Uterus (tissue), 4 donors: ENCODE data around the gene TICRR. TPM values are rescaled to one million over a fixed set of nuclear protein-coding genes. Genes with fewer than 3 reads are reported as not detected.

ENCODE experiments used
- DNase-seq, 2 donors: peaks; one replicate each; pipeline ENCODE4 v3.0.0-alpha.2; 2019 to 2020
- H3K27ac ChIP-seq, 2 donors: fragments of 200-600 bp; sonication (generic); 1 replicate in 1 of 2; 2 replicates in 1 of 2; pipeline ENCODE4 v1.5.1; 2016 to 2018
- H3K27me3 ChIP-seq, 2 donors: fragments of 200-600 bp; sonication (generic); one replicate each; pipeline ENCODE4 v1.5.1; 2018 to 2019; ENCODE audit warnings: control low read depth in 1 of 2
- H3K36me3 ChIP-seq, 2 donors: fragments of 200-600 bp; sonication (generic); one replicate each; pipeline ENCODE4 v1.5.1; 2019; ENCODE audit warnings: control low read depth in 1 of 2
- H3K4me1 ChIP-seq, 2 donors: fragments of 200-600 bp; sonication (generic); one replicate each; pipeline ENCODE4 v1.5.1; 2018 to 2019; ENCODE audit warnings: control low read depth in 1 of 2
- H3K4me3 ChIP-seq, 2 donors: fragments of 200-600 bp; sonication (generic); 1 replicate in 1 of 2; 2 replicates in 1 of 2; pipeline ENCODE4 v1.5.1; 2018 to 2019; ENCODE audit warnings: mild to moderate bottlenecking in 1 of 2
- H3K9me3 ChIP-seq, 2 donors: fragments of 200-600 bp; sonication (generic); one replicate each; pipeline ENCODE4 v1.5.1; 2019; ENCODE audit warnings: control low read depth in 1 of 2
- CTCF ChIP-seq, 4 experiments: fragments of 200-600 bp in 2 of 4; fragments of 450-650 bp in 2 of 4; sonication (generic) in 2 of 4; IDR thresholded peaks; one replicate each; pipeline ENCODE4 v1.5.1; 2016 to 2019; ENCODE audit warnings: antibody characterized with exemption in 4 of 4, mild to moderate bottlenecking in 2 of 4, moderate library complexity in 1 of 4
- POLR2A ChIP-seq, 2 donors: fragments of 450-650 bp; IDR thresholded peaks; one replicate each; pipeline ENCODE4 v1.6.1; 2016; ENCODE audit warnings: antibody characterized with exemption in 2 of 2, mild to moderate bottlenecking in 1 of 2, moderate library complexity in 1 of 2
- intact Hi-C: fragments of 100-400 bp; cut with DNase I; formaldehyde crosslinking; loops from one replicate; pipeline ENCODE4 v1.15.1; 2023; ENCODE audit warnings: low total_unique reads
- total RNA-seq, 4 donors: library from RNA; depleted of rRNA in 3 of 4; stranded (reverse); fragments of >200 nt in 3 of 4; gene quantifications; one replicate each; pipeline versions ENCODE4 v1.1.0 to v1.2.4, GENCODE V29; 2014 to 2023
- donor health status: DM: yes; HTN: yes; CAD: no.

Gene TICRR
- total RNA-seq, 4 donors from 2014 or later: under 0.01 to 3.7 TPM; not detected in 2

DNA sequence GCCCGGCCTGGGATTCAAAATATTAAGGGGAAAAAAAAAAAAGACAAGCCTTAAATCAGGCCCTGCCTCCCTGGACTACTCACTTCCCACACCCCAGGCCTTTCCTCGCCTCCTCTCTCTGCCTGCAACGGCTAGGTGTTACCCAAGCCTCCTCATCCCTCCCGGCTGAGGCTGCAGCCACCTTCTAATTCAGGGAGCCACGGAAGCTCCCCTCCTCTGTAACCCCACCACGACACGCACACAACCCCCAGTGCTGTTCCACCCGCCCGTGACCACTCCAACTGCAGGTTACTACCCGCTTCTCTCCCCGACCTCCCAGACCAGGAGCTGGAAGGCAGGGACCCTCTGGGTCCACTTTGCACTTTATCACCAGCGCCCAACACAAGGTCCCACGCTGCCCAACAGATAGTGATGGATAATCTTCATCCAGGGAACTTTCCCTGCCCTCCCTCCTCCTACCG lies 79.1 kb downstream of the TICRR start:
- Histone ChIP-seq H3K4me1 (no peaks in the 10 kb centered on the region), H3K9me3 (no peaks in the 10 kb centered on the region), H3K36me3 (no peaks in the 10 kb centered on the region), H3K4me3 (peak overlapping the region; percentile 61 to 67), H3K27ac (peak overlapping the region in 1 of 2 donors; percentile 50), H3K27me3 (no peaks in the 10 kb centered on the region)
- intact Hi-C loops: no loop called here
- DNase-seq: no peak
- TF ChIP-seq CTCF (IDR thresholded peaks at IDR 0.05): no peak
- no peak for TF ChIP-seq POLR2A (IDR thresholded peaks at IDR 0.05)

DNA sequence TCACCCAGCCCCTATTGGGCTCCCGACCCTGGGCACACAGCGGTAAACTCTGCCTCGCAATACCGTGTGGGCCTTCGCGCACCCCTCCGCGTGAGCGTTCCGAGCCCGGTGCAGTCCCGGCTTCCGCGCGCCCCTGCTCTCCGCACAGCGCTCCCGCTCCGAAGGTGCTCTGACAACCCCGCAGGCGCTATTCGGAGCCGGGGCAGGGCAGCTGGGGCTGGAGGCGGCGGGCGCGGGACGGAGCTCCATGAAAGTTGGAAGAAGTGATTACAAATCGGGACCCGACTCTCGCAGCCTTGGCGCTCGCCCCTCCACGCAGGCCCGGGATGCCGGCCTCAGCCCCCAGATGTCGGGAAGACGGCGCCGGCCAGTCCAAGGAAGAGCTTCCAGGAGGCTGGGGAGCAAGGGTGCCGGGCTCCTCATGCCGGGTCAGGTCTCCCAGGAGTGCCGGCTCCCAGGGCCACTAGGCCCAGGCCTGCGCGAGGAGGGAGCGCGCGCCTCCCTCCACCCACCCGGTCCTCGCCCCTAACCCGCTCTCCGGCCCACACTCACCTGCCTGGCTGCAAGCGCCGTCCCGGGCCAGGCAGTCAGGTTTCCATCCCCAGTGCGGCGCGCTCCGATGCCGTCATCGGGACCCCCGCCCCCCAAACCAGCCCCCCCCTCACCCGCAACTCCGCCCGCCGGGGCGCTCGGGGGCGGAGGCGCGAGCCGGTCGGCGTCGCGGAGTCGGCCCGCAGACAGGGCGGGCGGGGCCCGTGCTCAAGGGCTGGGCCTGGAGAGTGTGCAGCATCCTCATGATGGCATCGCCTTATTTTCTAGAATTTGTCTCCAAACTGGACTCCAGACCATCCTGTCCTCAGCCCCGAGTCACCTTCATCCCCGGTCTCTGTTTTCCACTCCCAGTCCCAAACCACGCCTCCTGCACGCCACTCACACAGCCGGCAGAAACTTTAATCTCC lies 79.9 kb downstream of the TICRR start, which contains the start of gene KIF7:
Gene KIF7, minus strand, starts transcription at position 621 of the 959 bp plus-strand sequence. CDS start 2,537 bp downstream, outside the sequence.
- peak in 1 of 2 donors; percentile 15 for TF ChIP-seq POLR2A (IDR thresholded peaks at IDR 0.05)
- no peak for TF ChIP-seq CTCF (IDR thresholded peaks at IDR 0.05)
- intact Hi-C loops: no loop called here
- H3K27me3 ChIP-seq: no peaks in the 10 kb centered on the region

DNA sequence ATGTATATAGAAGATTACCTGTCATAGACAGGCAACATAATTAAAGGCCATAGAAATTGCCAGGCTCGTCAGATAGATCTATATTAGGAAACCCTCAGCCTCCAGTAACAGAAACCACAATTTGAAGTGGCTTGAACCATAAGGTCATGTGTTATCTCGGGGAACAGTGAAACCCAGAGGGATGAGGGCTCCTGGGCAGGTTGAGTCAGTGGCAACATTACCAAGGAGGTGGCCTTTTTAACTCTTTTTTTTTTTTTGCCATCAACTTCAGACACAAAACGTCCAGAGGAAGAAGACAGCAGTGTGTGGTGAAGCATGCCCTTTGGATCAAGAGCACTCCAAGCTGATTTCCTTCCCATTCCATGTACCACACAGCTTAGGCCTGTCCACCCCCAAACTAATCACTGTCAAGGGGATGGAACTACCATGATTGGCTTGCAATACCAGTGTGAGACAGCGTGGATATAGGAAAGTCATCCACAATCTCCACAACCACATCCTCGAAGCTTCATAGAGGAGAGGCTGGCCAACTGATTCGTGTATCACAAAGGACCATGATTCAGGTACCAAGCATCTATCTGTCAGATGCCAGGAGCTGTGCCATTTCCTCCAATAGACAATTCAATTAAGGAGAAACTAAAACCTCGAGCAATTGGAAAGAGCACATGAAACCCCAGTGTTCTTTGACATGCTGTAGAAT lies 81.0 kb downstream of the TICRR start:
- DNase-seq: no peak
- no peaks in the 10 kb centered on the region for H3K4me1 ChIP-seq
- no peak overlapping the region for H3K4me3 ChIP-seq
- H3K27me3 ChIP-seq: no peaks in the 10 kb centered on the region
- H3K27ac ChIP-seq: no peak overlapping the region
- TF ChIP-seq CTCF (IDR thresholded peaks at IDR 0.05): no peak
- no peak for TF ChIP-seq POLR2A (IDR thresholded peaks at IDR 0.05)
- H3K36me3 ChIP-seq: no peaks in the 10 kb centered on the region
- H3K9me3 ChIP-seq: no peaks in the 10 kb centered on the region
- intact Hi-C loops: no loop called here

More for the DNA sequence above, 79.9 kb downstream of the TICRR start, which contains the start of gene KIF7:
- Histone ChIP-seq H3K4me1 (no peaks in the 10 kb centered on the region), H3K4me3 (peak within 1 kb of the TSS; percentile 61 to 67), H3K9me3 (no peaks in the 10 kb centered on the region), H3K36me3 (no peaks in the 10 kb centered on the region), H3K27ac (peak within 1 kb of the TSS; percentile 50 to 65)
- DNase-seq: peak in 1 of 2 donors; percentile 59

DNA sequence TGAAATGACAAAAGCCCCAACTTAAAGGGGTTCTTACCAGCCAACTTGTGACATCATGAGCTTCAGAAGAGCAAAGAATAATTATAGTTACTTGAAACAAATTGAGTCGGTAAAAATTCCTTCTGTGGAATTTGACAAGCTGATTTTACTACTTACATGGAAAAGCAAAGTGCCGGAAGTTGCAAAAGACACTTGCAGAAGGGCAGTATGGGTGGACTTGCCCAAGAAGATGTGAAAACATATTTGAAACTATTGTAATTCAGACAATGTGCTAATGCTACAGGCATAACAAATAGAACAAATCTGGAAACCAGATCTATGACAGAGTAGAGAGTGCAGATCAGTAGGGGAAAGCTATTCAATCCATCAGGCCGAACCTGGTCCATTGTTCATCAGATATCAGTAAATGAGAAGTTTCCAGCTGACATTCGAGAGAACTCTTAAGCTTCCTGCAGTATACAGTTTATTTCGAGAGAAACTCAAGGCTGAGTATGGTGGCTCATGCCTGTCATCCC lies 82.5 kb downstream of the TICRR start:
- no peaks in the 10 kb centered on the region for H3K9me3 ChIP-seq
- intact Hi-C loops: no loop called here
- DNase-seq: no peak
- no peaks in the 10 kb centered on the region for H3K4me1 ChIP-seq
- H3K4me3 ChIP-seq: no peak overlapping the region
- H3K36me3 ChIP-seq: no peaks in the 10 kb centered on the region
- TF ChIP-seq POLR2A (IDR thresholded peaks at IDR 0.05) (no peak), CTCF (IDR thresholded peaks at IDR 0.05) (no peak)
- H3K27ac ChIP-seq: no peak overlapping the region
- H3K27me3 ChIP-seq: no peaks in the 10 kb centered on the region
